Liver (tissue), 9 donors: ENCODE measurements around the gene PCBD1. TPM values are rescaled to one million over a fixed set of nuclear protein-coding genes. Genes with fewer than 3 reads are reported as not detected.

ENCODE experiments used
- DNase-seq: peaks from one replicate; pipeline ENCODE4 v3.0.0-alpha.2; 2017; ENCODE audit warnings: low spot score
- H3K27ac ChIP-seq, 2 donors: one replicate each; pipeline ENCODE4 v1.7.0; 2013; ENCODE audit warnings: inconsistent platforms in 2 of 2, low read length in 2 of 2, control low read depth in 1 of 2, low read depth in 1 of 2, mild to moderate bottlenecking in 1 of 2
- H3K27me3 ChIP-seq, 4 donors: one replicate each; pipeline versions ENCODE4 v1.6.1 to v1.7.0; 2013; ENCODE audit warnings: low read length in 3 of 4, inconsistent platforms in 1 of 4, mild to moderate bottlenecking in 1 of 4, moderate library complexity in 1 of 4; ENCODE audit not compliant: control insufficient read depth in 4 of 4, insufficient read depth in 4 of 4
- H3K36me3 ChIP-seq, 4 donors: one replicate each; pipeline versions ENCODE4 v1.6.1 to v1.7.0; 2013; ENCODE audit warnings: low read length in 3 of 4, mild to moderate bottlenecking in 3 of 4, low read depth in 1 of 4, moderate library complexity in 1 of 4; ENCODE audit not compliant: control insufficient read depth in 4 of 4, insufficient read depth in 3 of 4
- H3K4me1 ChIP-seq, 4 donors: one replicate each; pipeline versions ENCODE4 v1.6.1 to v1.7.0; 2013; ENCODE audit warnings: low read length in 3 of 4, mild to moderate bottlenecking in 3 of 4, moderate library complexity in 1 of 4; ENCODE audit not compliant: control insufficient read depth in 4 of 4, insufficient read depth in 4 of 4
- H3K4me3 ChIP-seq, 3 donors: one replicate each; pipeline versions ENCODE4 v1.6.1 to v1.7.0; 2013; ENCODE audit warnings: low read length in 3 of 3, control low read depth in 1 of 3, low read depth in 1 of 3, mild to moderate bottlenecking in 1 of 3
- H3K9ac ChIP-seq, 2 donors: one replicate each; pipeline ENCODE4 v1.7.0; 2013; ENCODE audit warnings: low read length in 2 of 2, mild to moderate bottlenecking in 2 of 2, moderate library complexity in 2 of 2, control low read depth in 1 of 2, low read depth in 1 of 2
- H3K9me3 ChIP-seq, 4 donors: one replicate each; pipeline versions ENCODE4 v1.6.1 to v1.7.0; 2013; ENCODE audit warnings: low read length in 3 of 4; ENCODE audit not compliant: control insufficient read depth in 4 of 4
- ATF3 ChIP-seq: IDR thresholded peaks from 2 replicates; pipeline ENCODE4 v1.6.1; 2016; ENCODE audit warnings: antibody characterized with exemption
- CTCF ChIP-seq: fragments of 150-350 bp; IDR thresholded peaks from 2 replicates; pipeline ENCODE4 v1.5.1; 2017; ENCODE audit warnings: improper control_type of control experiment, low read depth, low read length; ENCODE audit not compliant: missing input control
- EGR1 ChIP-seq, 2 donors: IDR thresholded peaks; 2 replicates each; pipeline ENCODE4 v1.6.1; 2016 to 2018; ENCODE audit warnings: antibody characterized with exemption in 2 of 2, low read depth in 2 of 2
- FOXA1 ChIP-seq: IDR thresholded peaks from 2 replicates; pipeline ENCODE4 v1.6.1; 2016; ENCODE audit warnings: antibody characterized with exemption
- FOXA2 ChIP-seq: IDR thresholded peaks from 2 replicates; pipeline ENCODE4 v1.6.1; 2016; ENCODE audit warnings: antibody characterized with exemption
- GABPA ChIP-seq, 2 donors: IDR thresholded peaks in 1 of 2; conservative IDR thresholded peaks in 1 of 2; 2 replicates each; pipeline ENCODE4 v1.6.1; 2016; ENCODE audit warnings: antibody characterized with exemption in 2 of 2, mild to moderate bottlenecking in 1 of 2, moderate library complexity in 1 of 2
- HNF4A ChIP-seq, 2 donors: conservative IDR thresholded peaks; 2 replicates each; pipeline ENCODE4 v1.6.1; 2016; ENCODE audit warnings: antibody characterized with exemption in 2 of 2, mild to moderate bottlenecking in 2 of 2
- HNF4G ChIP-seq: IDR thresholded peaks from 2 replicates; pipeline ENCODE4 v1.6.1; 2016; ENCODE audit warnings: antibody characterized with exemption
- MAX ChIP-seq: IDR thresholded peaks from 2 replicates; pipeline ENCODE4 v1.6.1; 2016; ENCODE audit warnings: antibody characterized with exemption
- NR2F2 ChIP-seq: IDR thresholded peaks from 2 replicates; pipeline ENCODE4 v1.6.1; 2016; ENCODE audit warnings: antibody characterized with exemption
- RAD21 ChIP-seq, 2 donors: IDR thresholded peaks; 2 replicates each; pipeline ENCODE4 v1.6.1; 2016; ENCODE audit warnings: antibody characterized with exemption in 2 of 2, mild to moderate bottlenecking in 2 of 2
- RXRA ChIP-seq, 2 donors: IDR thresholded peaks; 2 replicates each; pipeline ENCODE4 v1.6.1; 2017 to 2018; ENCODE audit warnings: antibody characterized with exemption in 2 of 2, mild to moderate bottlenecking in 1 of 2
- TAF1 ChIP-seq: conservative IDR thresholded peaks from 2 replicates; pipeline ENCODE4 v1.6.1; 2016; ENCODE audit warnings: antibody characterized with exemption, mild to moderate bottlenecking
- YY1 ChIP-seq: IDR thresholded peaks from 2 replicates; pipeline ENCODE4 v1.6.1; 2016; ENCODE audit warnings: antibody characterized with exemption, mild to moderate bottlenecking
- ZBTB33 ChIP-seq: IDR thresholded peaks from 2 replicates; pipeline ENCODE4 v1.6.1; 2016; ENCODE audit warnings: antibody characterized with exemption
- WGBS: extraction: QIAGEN DNeasy Blood & Tissue Kit; methylation state at CpG from one replicate; pipeline ENCODE4 v1.1.7; 2013; 5-methylcytosine and 5-hydroxymethylcytosine counted together
- polyA plus RNA-seq, 2 donors: library from polyadenylated mRNA; stranded (reverse) in 1 of 2; unstranded in 1 of 2; fragments of 200-250 nt in 1 of 2; fragments of >200 nt in 1 of 2; fragmentation: Nextera tagmentation in 1 of 2; extraction: Ambion mirVana in 1 of 2; gene quantifications; one replicate each; pipeline versions ENCODE4 v1.2.1 to v1.2.3, GENCODE V29; 2013 to 2015
- total RNA-seq, 2 donors: library from RNA; depleted of rRNA; stranded (reverse); fragments of >200 nt; gene quantifications; one replicate each; pipeline ENCODE4 v1.2.3, GENCODE V29; 2014
- donor health status: healthy.
- donor health status: healthy.
- donor health status: healthy.
- donor health status: healthy.
- donor health status: healthy.

The PCBD1 gene
- total and polyA plus RNA-seq, 4 donors = 72.0 to 458 (median 171) TPM

DNA sequence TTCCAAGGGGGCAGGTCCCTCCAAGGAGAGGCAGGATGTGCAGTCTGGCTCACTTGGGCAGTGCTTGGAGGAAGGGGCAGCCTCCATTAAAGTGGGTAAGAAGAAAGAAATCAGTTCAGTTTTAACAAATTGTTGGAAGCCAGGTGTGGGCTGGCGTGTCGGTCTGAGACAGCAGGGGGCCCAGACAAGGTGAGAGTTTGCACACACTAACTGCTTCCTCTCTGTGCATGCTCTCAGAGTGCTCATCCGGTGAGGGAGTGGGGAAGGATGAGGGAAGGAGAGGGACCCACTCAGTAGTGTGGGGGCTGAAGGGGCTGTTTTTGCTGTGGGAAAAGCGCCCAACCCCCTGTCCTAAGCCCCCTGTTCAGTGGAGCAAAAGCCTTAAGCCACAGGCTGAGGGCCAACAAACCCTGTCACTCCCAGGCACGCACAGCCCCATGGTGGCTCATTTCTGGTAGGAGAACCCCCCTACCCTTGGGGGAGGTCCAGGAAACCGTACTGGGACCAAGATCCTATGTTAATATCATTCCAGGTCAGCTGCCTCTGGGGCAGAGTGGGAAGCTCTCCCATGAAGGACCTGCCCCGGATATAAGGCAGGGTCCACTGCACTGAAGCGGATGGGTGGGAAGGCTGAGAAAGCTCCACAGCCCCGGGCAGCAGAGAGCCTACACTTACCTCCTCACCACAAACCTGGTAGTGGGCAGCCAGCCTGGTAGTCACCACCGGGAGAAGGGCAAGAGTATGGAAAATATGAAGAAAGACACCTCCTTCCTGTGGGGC lies 5.1 kb upstream of the PCBD1 start:
- WGBS = 86% methylated on average over 10 of the region's 10 CpGs

DNA sequence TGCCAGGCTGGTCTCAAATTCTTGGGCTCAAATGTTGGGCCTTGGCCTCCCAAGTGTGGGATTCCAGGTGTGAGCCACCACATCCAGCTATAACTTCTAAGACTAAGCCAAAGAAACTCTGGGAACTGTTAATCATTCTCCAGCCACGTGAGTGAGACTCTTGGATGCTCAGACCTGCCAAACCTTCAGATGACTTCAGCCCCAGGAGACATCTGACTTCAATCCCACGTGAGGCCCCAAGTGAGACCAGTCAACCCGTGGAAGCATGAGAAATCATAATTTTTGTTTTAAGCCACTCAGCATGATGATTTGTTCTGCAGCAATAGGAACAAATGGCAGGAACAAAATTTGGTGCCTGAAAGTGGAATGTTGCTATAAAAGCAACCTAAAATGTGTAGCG lies 4.3 kb upstream of the PCBD1 start:
- Histone ChIP-seq H3K9me3 (no peaks in the 10 kb centered on the region), H3K27ac (no peak overlapping the region), H3K4me1 (peaks cover 0 to 18% (median 10%) of the 10 kb centered on the region in 4 donors), H3K27me3 (no peaks in the 10 kb centered on the region), H3K4me3 (no peak overlapping the region), H3K36me3 (no peaks in the 10 kb centered on the region), H3K9ac (no peak overlapping the region)
- TF ChIP-seq ZBTB33 (no peak), FOXA2 (no peak), NR2F2 (no peak), MAX (no peak), HNF4A (conservative IDR thresholded peaks at IDR 0.05) (no peak), RAD21 (IDR thresholded peaks at IDR 0.05) (no peak)
- WGBS = 97% methylated on average over 4 of the region's 4 CpGs
- DNase-seq = no peak

More for the DNA sequence above, 5.1 kb upstream of the PCBD1 start:
- no peaks in the 10 kb centered on the region for H3K27me3 ChIP-seq
- H3K4me3 ChIP-seq = no peak overlapping the region
- H3K9ac ChIP-seq = no peak overlapping the region
- H3K27ac ChIP-seq = no peak overlapping the region
- DNase-seq = no peak
- H3K36me3 ChIP-seq = no peaks in the 10 kb centered on the region
- no peaks in the 10 kb centered on the region for H3K9me3 ChIP-seq
- TF ChIP-seq FOXA1 (no peak), MAX (no peak), TAF1 (no peak), EGR1 (IDR thresholded peaks at IDR 0.05; ENCODE audit: low read depth in 2 of 2) (no peak), ATF3 (no peak), FOXA2 (no peak), NR2F2 (no peak), RXRA (IDR thresholded peaks at IDR 0.05) (no peak), CTCF (no peak), GABPA (IDR thresholded peaks at IDR 0.05 in 1 of 2, conservative IDR thresholded peaks at IDR 0.05 in 1 of 2) (no peak), HNF4G (no peak), YY1 (no peak), RAD21 (IDR thresholded peaks at IDR 0.05) (no peak), HNF4A (conservative IDR thresholded peaks at IDR 0.05) (no peak)
- peaks cover 0 to 18% (median 10%) of the 10 kb centered on the region in 4 donors for H3K4me1 ChIP-seq
